Measurements from ENCODE around the gene DAPK2.

GRCh38 chr15:63970621-63971426, 75.5 kb downstream of the DAPK2 start:
- TF ChIP-seq POLR2A (IDR thresholded peaks at IDR 0.05; ENCODE audit: extremely low read depth, insufficient read length) (no peak), CTCF (IDR thresholded peaks at IDR 0.05; ENCODE audit: low read depth, low read length) (no peak)
